ENCODE data around the gene CACNG4. TPM values are rescaled to one million over a fixed set of nuclear protein-coding genes. Genes with fewer than 3 reads are reported as not detected.

CACNG4 gene
- total and polyA plus RNA-seq, 2 of the 4 experiments (the other 2 are of a cell fraction) = under 0.01 to 0.53 TPM

DNA sequence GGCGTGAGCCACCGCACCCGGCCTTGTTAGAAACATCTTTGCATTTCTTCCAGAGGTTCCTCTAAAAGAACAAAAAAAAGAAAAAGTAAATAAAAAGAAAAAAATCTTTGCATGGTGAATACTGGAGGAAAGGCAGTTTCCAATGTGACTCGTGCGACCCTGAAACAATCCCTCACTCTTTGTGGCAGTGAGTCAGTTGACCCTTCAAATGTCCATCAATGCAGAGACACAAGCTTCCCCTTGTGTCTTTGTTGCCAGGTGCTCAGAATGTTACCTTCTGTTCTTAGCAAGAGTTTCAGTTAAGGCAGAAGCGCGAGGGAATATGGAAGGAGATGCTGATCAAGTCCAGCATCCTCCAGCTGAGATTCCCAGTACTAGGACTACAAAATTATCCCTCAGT is 16.4 kb downstream of the CACNG4 start:
- H3K4me3 ChIP-seq (ENCODE audit: insufficient read depth, low read depth, low read length) = no peak overlapping the region
- TF ChIP-seq MXI1 (IDR thresholded peaks at IDR 0.05; ENCODE audit: borderline replicate concordance, low read depth, low read length) = no peak
- no peak for TF ChIP-seq NFE2L2 (IDR thresholded peaks at IDR 0.05; ENCODE audit: low read depth, low read length)
- TF ChIP-seq, protein P1, sequence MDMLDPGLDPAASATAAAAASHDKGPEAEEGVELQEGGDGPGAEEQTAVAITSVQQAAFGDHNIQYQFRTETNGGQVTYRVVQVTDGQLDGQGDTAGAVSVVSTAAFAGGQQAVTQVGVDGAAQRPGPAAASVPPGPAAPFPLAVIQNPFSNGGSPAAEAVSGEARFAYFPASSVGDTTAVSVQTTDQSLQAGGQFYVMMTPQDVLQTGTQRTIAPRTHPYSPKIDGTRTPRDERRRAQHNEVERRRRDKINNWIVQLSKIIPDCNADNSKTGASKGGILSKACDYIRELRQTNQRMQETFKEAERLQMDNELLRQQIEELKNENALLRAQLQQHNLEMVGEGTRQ (IDR thresholded peaks at IDR 0.05; ENCODE audit: low read depth, low read length) = no peak
- no peak for TF ChIP-seq MAFK (IDR thresholded peaks at IDR 0.05; ENCODE audit: low read depth, low read length)
- TF ChIP-seq FOS (IDR thresholded peaks at IDR 0.05; ENCODE audit: low read depth, low read length) = no peak
- TF ChIP-seq, protein P2, sequence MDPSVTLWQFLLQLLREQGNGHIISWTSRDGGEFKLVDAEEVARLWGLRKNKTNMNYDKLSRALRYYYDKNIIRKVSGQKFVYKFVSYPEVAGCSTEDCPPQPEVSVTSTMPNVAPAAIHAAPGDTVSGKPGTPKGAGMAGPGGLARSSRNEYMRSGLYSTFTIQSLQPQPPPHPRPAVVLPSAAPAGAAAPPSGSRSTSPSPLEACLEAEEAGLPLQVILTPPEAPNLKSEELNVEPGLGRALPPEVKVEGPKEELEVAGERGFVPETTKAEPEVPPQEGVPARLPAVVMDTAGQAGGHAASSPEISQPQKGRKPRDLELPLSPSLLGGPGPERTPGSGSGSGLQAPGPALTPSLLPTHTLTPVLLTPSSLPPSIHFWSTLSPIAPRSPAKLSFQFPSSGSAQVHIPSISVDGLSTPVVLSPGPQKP (IDR thresholded peaks at IDR 0.05; ENCODE audit: borderline replicate concordance, low read depth, low read length) = no peak
- no peak for TF ChIP-seq MAZ (IDR thresholded peaks at IDR 0.05; ENCODE audit: borderline replicate concordance, low read depth, low read length)
- no peak for TF ChIP-seq BHLHE40 (IDR thresholded peaks at IDR 0.05; ENCODE audit: low read depth, low read length)
- TF ChIP-seq SMC3 (IDR thresholded peaks at IDR 0.05; ENCODE audit: low read depth, low read length) = no peak
- TF ChIP-seq RFX5 (IDR thresholded peaks at IDR 0.05; ENCODE audit: low read depth, low read length) = no peak
- no peak for TF ChIP-seq RCOR1 (IDR thresholded peaks at IDR 0.05; ENCODE audit: insufficient replicate concordance, low read length)
- TF ChIP-seq CEBPB (IDR thresholded peaks at IDR 0.05; ENCODE audit: low read depth, low read length) = no peak
- no peak for TF ChIP-seq CHD1 (IDR thresholded peaks at IDR 0.05; ENCODE audit: low read depth, low read length)
- TF ChIP-seq, protein P3, sequence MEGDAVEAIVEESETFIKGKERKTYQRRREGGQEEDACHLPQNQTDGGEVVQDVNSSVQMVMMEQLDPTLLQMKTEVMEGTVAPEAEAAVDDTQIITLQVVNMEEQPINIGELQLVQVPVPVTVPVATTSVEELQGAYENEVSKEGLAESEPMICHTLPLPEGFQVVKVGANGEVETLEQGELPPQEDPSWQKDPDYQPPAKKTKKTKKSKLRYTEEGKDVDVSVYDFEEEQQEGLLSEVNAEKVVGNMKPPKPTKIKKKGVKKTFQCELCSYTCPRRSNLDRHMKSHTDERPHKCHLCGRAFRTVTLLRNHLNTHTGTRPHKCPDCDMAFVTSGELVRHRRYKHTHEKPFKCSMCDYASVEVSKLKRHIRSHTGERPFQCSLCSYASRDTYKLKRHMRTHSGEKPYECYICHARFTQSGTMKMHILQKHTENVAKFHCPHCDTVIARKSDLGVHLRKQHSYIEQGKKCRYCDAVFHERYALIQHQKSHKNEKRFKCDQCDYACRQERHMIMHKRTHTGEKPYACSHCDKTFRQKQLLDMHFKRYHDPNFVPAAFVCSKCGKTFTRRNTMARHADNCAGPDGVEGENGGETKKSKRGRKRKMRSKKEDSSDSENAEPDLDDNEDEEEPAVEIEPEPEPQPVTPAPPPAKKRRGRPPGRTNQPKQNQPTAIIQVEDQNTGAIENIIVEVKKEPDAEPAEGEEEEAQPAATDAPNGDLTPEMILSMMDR (conservative IDR thresholded peaks at IDR 0.05; ENCODE audit: low read depth, low read length) = no peak
- no peak for TF ChIP-seq RAD21 (IDR thresholded peaks at IDR 0.05; ENCODE audit: low read length)
- no peak for TF ChIP-seq POLR2A (IDR thresholded peaks at IDR 0.05; ENCODE audit: low read depth, low read length)
- intact Hi-C loops (cut with micrococcal nuclease) = no loop called here
- no peaks in the 10 kb centered on the region; the same call in 1 of the 2 replicates for H3K9me1 ChIP-seq (ENCODE audit: insufficient read depth, low read length)
- no peak overlapping the region for H2BK120ac ChIP-seq (ENCODE audit: low read depth, low read length)
- H3K56ac ChIP-seq (ENCODE audit: extremely low read depth, insufficient read depth, low read length) = no peak overlapping the region
- no peak overlapping the region for H4K8ac ChIP-seq (ENCODE audit: low read depth in 2 of 2, low read length in 2 of 2)
- peaks cover 54% of the 10 kb centered on the region for H3K27me3 ChIP-seq (ENCODE audit: control insufficient read depth, insufficient read depth, low read length)
- in situ Hi-C loops (cut with MboI; ENCODE audit: low sequenced_read_pairs) = no loop called here
- no peak overlapping the region for H2AK9ac ChIP-seq (replicated peaks; ENCODE audit: low read depth, low read length, poor library complexity)
- peaks cover 6% of the 10 kb centered on the region; the same call in 1 of the 2 replicates for H3K4me1 ChIP-seq (ENCODE audit: control insufficient read depth, insufficient read depth, low read length)
- H3K4ac ChIP-seq (ENCODE audit: low read depth, low read length) = no peak overlapping the region; the same call in 1 of the 2 replicates
- BruUV-seq (replicated peaks) = no TSS peak
- H4K91ac ChIP-seq (ENCODE audit: insufficient read depth, low read depth, low read length) = no peak overlapping the region
- H3K4me2 ChIP-seq (ENCODE audit: low read depth, low read length) = no peak overlapping the region
- no peak overlapping the region for H2AFZ ChIP-seq (replicated peaks; ENCODE audit: low read length, poor library complexity)
- H4K5ac ChIP-seq (ENCODE audit: low read depth, low read length) = no peak overlapping the region
- no peaks in the 10 kb centered on the region for H4K20me1 ChIP-seq (ENCODE audit: insufficient read depth, low read length)
- no peak overlapping the region for H3K27ac ChIP-seq (ENCODE audit: insufficient read depth, low read length)
- no peak overlapping the region for H2BK20ac ChIP-seq (ENCODE audit: low read depth, low read length)
- H3K14ac ChIP-seq (replicated peaks; ENCODE audit: low read depth, low read length) = no peak overlapping the region
- no peak overlapping the region for H2BK15ac ChIP-seq (ENCODE audit: low read depth, low read length)
- H3K23ac ChIP-seq (ENCODE audit: low read depth, low read length) = no peak overlapping the region
- no peaks in the 10 kb centered on the region for H3K79me1 ChIP-seq (ENCODE audit: low read depth in 1 of 2, low read length in 2 of 2)
- no peaks in the 10 kb centered on the region for H3K36me3 ChIP-seq (ENCODE audit: control insufficient read depth, insufficient read depth, low read length)
- no peak overlapping the region for H3K9ac ChIP-seq (ENCODE audit: low read depth, low read length)
- ATAC-seq (ENCODE audit: low read depth) = no peak
- no peak overlapping the region for H2AK5ac ChIP-seq (ENCODE audit: low read depth, low read length)
- no peaks in the 10 kb centered on the region for H3K9me3 ChIP-seq (ENCODE audit: control insufficient read depth, insufficient read depth, low read length)
- no peak overlapping the region for H2BK5ac ChIP-seq (ENCODE audit: low read depth, low read length, poor library complexity, severe bottlenecking)
- peak; percentile 17 for DNase-seq
- CTCF ChIA-PET = no interaction called here
- H3K18ac ChIP-seq (ENCODE audit: low read depth, low read length) = no peak overlapping the region
- POLR2A ChIA-PET (ENCODE audit: unreplicated experiment) = no interaction called here
- no CpG with 5 or more reads among the region's 7 CpGs for WGBS, 2 experiments (ENCODE audit: extremely low coverage in 2 of 2, insufficient read length in 1 of 2)
- dilution Hi-C loops (cut with HindIII; ENCODE audit: low sequenced_read_pairs, unreplicated experiment) = no loop called here

Measured in IMR-90 (cell line).